Lung (tissue), 12 donors: Measurements from ENCODE around the gene TRPC4. TPM values are rescaled to one million over a fixed set of nuclear protein-coding genes. Genes with fewer than 3 reads are reported as not detected.

Experiments used
- ATAC-seq: fragments of 200-7000 bp; cut with Tn5 transposase; one replicate; pipeline ENCODE4 v1.9.1; 2020; ENCODE audit warnings: moderate number of reproducible peaks; ENCODE audit not compliant: insufficient read depth, low FRiP score
- DNase-seq, 3 donors: peaks; one replicate each; pipeline ENCODE4 v3.0.0-alpha.2; 2013 to 2017
- H3K27ac ChIP-seq, 2 donors: one replicate each; pipeline ENCODE4 v1.5.1; 2013; ENCODE audit warnings: mild to moderate bottlenecking in 2 of 2, moderate library complexity in 2 of 2, control low read depth in 1 of 2, inconsistent platforms in 1 of 2, low read depth in 1 of 2, low read length in 1 of 2
- H3K27me3 ChIP-seq, 3 donors: one replicate each; pipeline ENCODE4 v1.5.1; 2013; ENCODE audit warnings: low read length in 2 of 3; ENCODE audit not compliant: control insufficient read depth in 3 of 3, insufficient read depth in 3 of 3
- H3K36me3 ChIP-seq, 4 donors: one replicate each; pipeline ENCODE4 v1.5.1; 2013; ENCODE audit warnings: low read length in 4 of 4, mild to moderate bottlenecking in 1 of 4, moderate library complexity in 1 of 4; ENCODE audit not compliant: control insufficient read depth in 4 of 4, insufficient read depth in 4 of 4
- H3K4me1 ChIP-seq, 5 donors: one replicate each; pipeline ENCODE4 v1.5.1; 2013; ENCODE audit warnings: low read length in 5 of 5, mild to moderate bottlenecking in 2 of 5, moderate library complexity in 1 of 5; ENCODE audit not compliant: control insufficient read depth in 5 of 5, insufficient read depth in 5 of 5
- H3K4me3 ChIP-seq: one replicate; pipeline ENCODE4 v1.5.1; 2013; ENCODE audit warnings: mild to moderate bottlenecking, control low read depth, moderate library complexity
- H3K9ac ChIP-seq, 2 donors: one replicate each; pipeline ENCODE4 v1.5.1; 2013; ENCODE audit warnings: low read length in 2 of 2, control low read depth in 1 of 2; ENCODE audit not compliant: insufficient read depth in 1 of 2
- H3K9me3 ChIP-seq, 4 donors: one replicate each; pipeline ENCODE4 v1.5.1; 2013; ENCODE audit warnings: low read length in 3 of 4, mild to moderate bottlenecking in 1 of 4, moderate library complexity in 1 of 4; ENCODE audit not compliant: control insufficient read depth in 4 of 4, insufficient read depth in 3 of 4
- CTCF ChIP-seq: IDR thresholded peaks from 2 replicates; pipeline ENCODE4 v1.5.1; 2012; ENCODE audit warnings: mild to moderate bottlenecking; ENCODE audit errors: control extremely low read depth, extremely low read depth
- WGBS, 2 donors: extraction: QIAGEN DNeasy Blood & Tissue Kit; methylation state at CpG; one replicate each; pipeline ENCODE4 v1.1.7; 2013; 5-methylcytosine and 5-hydroxymethylcytosine counted together
- polyA plus RNA-seq, 2 donors: library from polyadenylated mRNA; stranded (reverse); fragments of 200-250 nt; gene quantifications; one replicate each; pipeline ENCODE4 v1.2.1, GENCODE V29; 2013
- total RNA-seq, 2 donors: library from RNA; depleted of rRNA in 1 of 2; stranded (reverse); fragments of >200 nt in 1 of 2; gene quantifications; one replicate each; pipeline ENCODE4 v1.2.1, GENCODE V29; 2014 to 2021
- donor health status: control.
- donor health status: control.
- donor health status: Bipolar disorder and iron deficiency.
- donor health status: healthy.
- donor health status: DM: yes; HTN: yes; CAD: no.

Gene TRPC4
- total and polyA plus RNA-seq, 4 donors: 0.28 to 3.1 (median 0.94) TPM

- no peak for TF ChIP-seq CTCF
- WGBS, 2 donors: 62 to 97% methylated on average over 3 of the region's 3 CpGs
- H3K4me3 ChIP-seq: no peak overlapping the region
- no peak overlapping the region for H3K9ac ChIP-seq
- no peaks in the 10 kb centered on the region for H3K27me3 ChIP-seq
- H3K9me3 ChIP-seq: no peaks in the 10 kb centered on the region
- ATAC-seq (no peak), DNase-seq (no peak)
- H3K36me3 ChIP-seq: no peaks in the 10 kb centered on the region
- H3K27ac ChIP-seq: no peak overlapping the region
- no peaks in the 10 kb centered on the region for H3K4me1 ChIP-seq
Observed at GRCh38 chr13:37755349-37755748, 114.2 kb downstream of the TRPC4 start.

- no peak for TF ChIP-seq CTCF
- H3K9ac ChIP-seq: no peak overlapping the region
- H3K4me3 ChIP-seq: no peak overlapping the region
- H3K4me1 ChIP-seq: no peaks in the 10 kb centered on the region
- no peaks in the 10 kb centered on the region for H3K9me3 ChIP-seq
- H3K36me3 ChIP-seq: no peaks in the 10 kb centered on the region
- DNase-seq (no peak), ATAC-seq (no peak)
- H3K27me3 ChIP-seq: no peaks in the 10 kb centered on the region
- no peak overlapping the region for H3K27ac ChIP-seq
- 82 to 91% methylated on average over 6 of the region's 6 CpGs for WGBS, 2 donors
Observed at GRCh38 chr13:37753776-37754175, 115.8 kb downstream of the TRPC4 start.

- no peaks in the 10 kb centered on the region for H3K36me3 ChIP-seq
- ATAC-seq (no peak), DNase-seq (peak in 1 of 3 donors; percentile 2)
- 82 to 89% methylated on average over 9 of the region's 9 CpGs for WGBS, 2 donors
- no peaks in the 10 kb centered on the region for H3K4me1 ChIP-seq
- no peaks in the 10 kb centered on the region for H3K27me3 ChIP-seq
- no peak for TF ChIP-seq CTCF
- H3K4me3 ChIP-seq: no peak overlapping the region
- no peak overlapping the region for H3K9ac ChIP-seq
- H3K9me3 ChIP-seq: no peaks in the 10 kb centered on the region
- H3K27ac ChIP-seq: no peak overlapping the region
Observed at GRCh38 chr13:37752146-37752545, 117.4 kb downstream of the TRPC4 start.

- Histone ChIP-seq H3K27ac (no peak overlapping the region), H3K36me3 (no peaks in the 10 kb centered on the region), H3K9me3 (no peaks in the 10 kb centered on the region), H3K4me3 (no peak overlapping the region), H3K27me3 (no peaks in the 10 kb centered on the region), H3K9ac (no peak overlapping the region), H3K4me1 (no peaks in the 10 kb centered on the region)
- DNase-seq (no peak), ATAC-seq (no peak)
- TF ChIP-seq CTCF: no peak
- WGBS, 2 donors: 86 to 88% methylated on average over 9 of the region's 9 CpGs
Observed at GRCh38 chr13:37751025-37751424, 118.5 kb downstream of the TRPC4 start.
